CD4-positive, alpha-beta memory T cell (primary cell): ENCODE measurements around the gene COX10. TPM values are rescaled to one million over a fixed set of nuclear protein-coding genes. Genes with fewer than 3 reads are reported as not detected.
"Not testable (repeated sequence)": the region's sequence is repeated elsewhere in the genome, so short reads cannot be mapped to it uniquely, and the experiment has no call there.

Experiments
- CTCF ChIA-PET: fragments of 350-600 bp; sonication (Branson Sonifier 250); formaldehyde crosslinking; loops from one replicate; lab custom pipeline; 2021; ENCODE audit warnings: inconsistent platforms; ENCODE audit not compliant: partially characterized antibody; lab: Charles Lee
- POLR2A ChIA-PET: fragments of 350-600 bp; sonication (Branson Sonifier 250); formaldehyde crosslinking; loops from one replicate; lab custom pipeline; 2021; ENCODE audit not compliant: partially characterized antibody; lab: Charles Lee
- DNase-seq, 5 donors: peaks; one replicate each; pipeline versions ENCODE4 v3.0.0 to v3.0.0-alpha.2; 2020 to 2022; ENCODE audit warnings: mixed read lengths in 1 of 5
- H3K27ac ChIP-seq: one replicate; pipeline ENCODE4 v1.7.0; 2013; ENCODE audit warnings: low read depth, low read length
- H3K27me3 ChIP-seq: 2 replicates; pipeline ENCODE4 v1.7.0; 2013; ENCODE audit warnings: mild to moderate bottlenecking, low read length, moderate library complexity; ENCODE audit not compliant: insufficient read depth
- H3K36me3 ChIP-seq: 2 replicates; pipeline ENCODE4 v1.7.0; 2013; ENCODE audit warnings: mild to moderate bottlenecking, low read length, moderate library complexity; ENCODE audit not compliant: insufficient read depth
- H3K4me1 ChIP-seq: 2 replicates; pipeline ENCODE4 v1.7.0; 2013; ENCODE audit warnings: mild to moderate bottlenecking, low read length, moderate library complexity; ENCODE audit not compliant: insufficient read depth
- H3K4me3 ChIP-seq, 2 donors: one replicate each; pipeline ENCODE4 v1.7.0; 2013; ENCODE audit warnings: low read length in 2 of 2, mild to moderate bottlenecking in 1 of 2
- H3K9me3 ChIP-seq, 2 donors: one replicate each; pipeline ENCODE4 v1.7.0; 2013; ENCODE audit warnings: low read length in 2 of 2, control low read depth in 1 of 2; ENCODE audit not compliant: control insufficient read depth in 1 of 2
- H3K27ac Mint-ChIP-seq, 7 donors: one replicate each; pipeline ENCODE4 v1.8.0; 2020 to 2021; ENCODE audit warnings: mixed read lengths in 7 of 7, mild to moderate bottlenecking in 6 of 7, inconsistent platforms in 3 of 7, moderate library complexity in 3 of 7
- H3K27me3 Mint-ChIP-seq, 2 donors: one replicate each; pipeline ENCODE4 v1.8.0; 2020 to 2021; ENCODE audit warnings: mixed read lengths in 2 of 2
- H3K36me3 Mint-ChIP-seq, 2 donors: one replicate each; pipeline ENCODE4 v1.8.0; 2020 to 2021; ENCODE audit warnings: mixed read lengths in 2 of 2, inconsistent platforms in 1 of 2, mild to moderate bottlenecking in 1 of 2
- H3K4me1 Mint-ChIP-seq, 4 donors: one replicate each; pipeline ENCODE4 v1.8.0; 2020 to 2021; ENCODE audit warnings: mixed read lengths in 4 of 4, mild to moderate bottlenecking in 1 of 4
- H3K4me3 Mint-ChIP-seq, 8 donors: one replicate each; pipeline ENCODE4 v1.8.0; 2020 to 2021; ENCODE audit warnings: mixed read lengths in 8 of 8, mild to moderate bottlenecking in 7 of 8, moderate library complexity in 6 of 8, inconsistent platforms in 3 of 8
- H3K9me3 Mint-ChIP-seq, 8 donors: one replicate each; pipeline ENCODE4 v1.8.0; 2020 to 2021; ENCODE audit warnings: mixed read lengths in 8 of 8, mild to moderate bottlenecking in 5 of 8, inconsistent platforms in 3 of 8, moderate library complexity in 1 of 8
- intact Hi-C: fragments of 100-400 bp; cut with micrococcal nuclease; formaldehyde crosslinking; loops from one replicate; pipeline ENCODE4 v1.15.1; 2023
- polyA plus RNA-seq, 2 donors: library from polyadenylated mRNA; unstranded; fragments of 300-500 nt; fragmentation: Illumina TruSeq; gene quantifications; one replicate each; pipeline ENCODE4 v1.2.3, GENCODE V29; 2021
- total RNA-seq, 2 experiments: library from RNA; stranded (reverse); gene quantifications; one replicate each; pipeline ENCODE4 v1.2.3, GENCODE V29; 2021

Gene COX10
- total RNA-seq = 10 to 100 TPM; 16.9 to 17.6 TPM
- polyA plus RNA-seq = 10 to 100 TPM; 23.2 to 34.8 TPM

DNA sequence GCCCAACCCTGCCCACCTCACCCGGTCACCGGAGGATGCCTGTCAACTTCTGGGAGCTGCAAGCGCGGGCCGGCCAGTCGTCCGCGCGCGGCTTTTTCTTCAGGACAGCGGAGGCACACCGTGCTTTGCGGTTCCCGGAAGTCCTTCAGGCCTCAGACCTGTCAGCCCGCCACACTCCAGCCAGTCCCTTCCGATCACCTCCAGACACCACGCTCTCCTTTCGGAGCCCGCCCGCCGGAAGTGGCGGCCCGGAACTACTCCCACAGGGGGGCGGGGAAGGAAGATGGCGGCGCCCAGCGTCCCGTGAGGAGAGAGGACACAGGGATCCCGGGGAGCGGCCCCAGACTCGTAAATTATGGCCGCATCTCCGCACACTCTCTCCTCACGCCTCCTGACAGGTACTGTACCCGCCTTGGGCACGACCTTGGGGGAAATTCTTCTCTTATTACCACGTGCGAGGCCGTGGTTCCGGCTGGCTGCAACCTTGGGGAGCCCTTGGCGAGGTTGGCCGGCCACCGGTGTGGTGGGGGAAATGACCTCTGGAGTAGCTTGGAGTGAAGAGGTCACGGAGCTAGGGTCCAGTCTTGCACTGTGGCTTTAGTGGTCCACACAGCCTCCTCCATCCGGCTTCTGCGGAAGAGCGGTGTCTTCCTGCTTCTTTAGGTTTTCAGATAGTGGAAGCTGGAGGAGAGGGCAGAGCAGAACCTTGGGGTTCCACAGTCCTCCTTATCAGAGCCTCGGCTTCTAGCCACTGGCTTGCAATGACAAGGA, at the start of gene COX10:
Gene COX10 (plus strand): TSS at position 254 of the 771 bp plus-strand sequence. CDS start 102 bp downstream, at position 356.
- H3K4me1 Mint-ChIP-seq = peaks cover 34 to 59% (median 46%) of the 10 kb centered on the region in 4 donors
- no peaks in the 10 kb centered on the region for H3K27me3 Mint-ChIP-seq
- H3K36me3 ChIP-seq = no peaks in the 10 kb centered on the region
- H3K27ac ChIP-seq = peak within 1 kb of the TSS; percentile 71
- H3K9me3 ChIP-seq = no peaks in the 10 kb centered on the region
- no peaks in the 10 kb centered on the region for H3K9me3 Mint-ChIP-seq
- peak within 1 kb of the TSS; percentile 89 to 95 (median 95) for H3K27ac Mint-ChIP-seq
- peak within 1 kb of the TSS; percentile 93 to 96 (median 95) for H3K4me3 Mint-ChIP-seq
- no peaks in the 10 kb centered on the region for H3K27me3 ChIP-seq
- DNase-seq = peak; percentile 75 to 86 (median 78)
- H3K36me3 Mint-ChIP-seq = peaks cover 13 to 31% of the 10 kb centered on the region in 2 donors
- ChIA-PET CTCF (interaction anchor here (1.0 to 4.7 kb wide), 4 partner anchors 14 to 472 kb away, joined by 3 to 25 read pairs (median 4); partner anchors contain the start of gene HS3ST3B1), POLR2A (interaction anchor here (0.8 to 6.0 kb wide), 8 partner anchors 127 to 232 kb away, joined by 3 to 46 read pairs (median 6); partner anchors contain the start of gene HS3ST3B1)
- peaks cover 30% of the 10 kb centered on the region for H3K4me1 ChIP-seq
- intact Hi-C loops = loop anchor here (1.0 to 10.0 kb wide), 3 partner anchors 132 to 475 kb away; no protein-coding TSS in a partner anchor
- H3K4me3 ChIP-seq = peak within 1 kb of the TSS; percentile 96 to 98

DNA sequence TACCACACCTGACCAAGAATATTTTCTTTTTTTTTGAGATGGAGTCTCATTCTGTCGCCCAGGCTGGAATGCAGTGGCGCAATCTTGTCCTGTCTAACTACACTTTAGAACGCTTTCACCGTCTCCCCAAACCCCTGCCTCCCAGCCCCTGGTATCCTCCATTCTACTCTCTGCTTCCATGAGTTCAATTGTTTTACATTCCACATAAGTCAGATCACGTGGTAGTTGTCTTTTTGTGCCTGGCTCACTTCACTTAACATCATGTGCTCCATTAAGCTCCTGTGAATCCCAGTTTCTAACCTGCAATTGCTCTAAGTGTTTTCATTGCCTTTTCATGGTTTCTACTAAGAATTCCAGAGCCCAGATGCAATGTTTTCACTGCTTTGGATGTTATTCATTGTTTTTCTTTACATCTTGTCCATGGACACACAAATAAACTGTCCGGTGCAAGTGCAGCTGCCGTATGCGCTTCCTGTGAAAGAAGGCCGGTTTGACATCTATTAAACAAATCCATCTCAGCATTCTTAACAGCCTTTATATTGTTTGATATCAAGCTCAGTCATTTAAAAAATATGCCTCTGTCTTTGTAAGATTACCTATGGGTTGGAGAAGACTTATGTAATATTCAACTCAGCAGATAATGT, 47.5 kb upstream of the COX10 start:
- H3K27ac Mint-ChIP-seq, POLR2A ChIA-PET, H3K4me3 Mint-ChIP-seq, intact Hi-C loops, H3K27me3 ChIP-seq, H3K36me3 Mint-ChIP-seq, H3K4me1 ChIP-seq, H3K36me3 ChIP-seq, H3K4me3 ChIP-seq, H3K27ac ChIP-seq, DNase-seq, H3K27me3 Mint-ChIP-seq, H3K9me3 ChIP-seq, H3K9me3 Mint-ChIP-seq, CTCF ChIA-PET: not testable (repeated sequence)
- peaks cover 7 to 28% (median 15%) of the 10 kb centered on the region in 4 donors for H3K4me1 Mint-ChIP-seq

GRCh38 chr17:14029755-14030154, 39.5 kb upstream of the COX10 start:
- intact Hi-C loops, H3K4me3 ChIP-seq, H3K36me3 ChIP-seq, H3K27ac Mint-ChIP-seq, H3K27me3 ChIP-seq, H3K27me3 Mint-ChIP-seq, CTCF ChIA-PET, H3K4me1 ChIP-seq, H3K9me3 Mint-ChIP-seq, H3K4me1 Mint-ChIP-seq, H3K4me3 Mint-ChIP-seq, H3K27ac ChIP-seq, DNase-seq, POLR2A ChIA-PET, H3K9me3 ChIP-seq: not testable (repeated sequence)
- H3K36me3 Mint-ChIP-seq = peaks cover 34 to 40% of the 10 kb centered on the region in 2 donors

- no peak overlapping the region for H3K27ac ChIP-seq
- intact Hi-C loops = no loop called here
- H3K36me3 Mint-ChIP-seq = peaks cover 35 to 53% of the 10 kb centered on the region in 2 donors
- no peak overlapping the region for H3K27ac Mint-ChIP-seq
- ChIA-PET POLR2A (interaction anchor here (0.6 kb wide), 1 partner anchor 272 kb away, joined by 3 read pairs; no protein-coding TSS in a partner anchor), CTCF (no interaction called here)
- H3K4me3 Mint-ChIP-seq = no peak overlapping the region
- peaks cover under 1% of the 10 kb centered on the region for H3K4me1 ChIP-seq
- H3K9me3 Mint-ChIP-seq = peaks cover 0 to 3% (median 0%) of the 10 kb centered on the region in 8 donors
- no peaks in the 10 kb centered on the region for H3K27me3 ChIP-seq
- no peak overlapping the region for H3K4me3 ChIP-seq
- H3K4me1 Mint-ChIP-seq = peaks cover 5 to 20% (median 6%) of the 10 kb centered on the region in 4 donors
- no peak for DNase-seq
- no peaks in the 10 kb centered on the region for H3K27me3 Mint-ChIP-seq
- peaks cover 7% of the 10 kb centered on the region for H3K36me3 ChIP-seq
- no peaks in the 10 kb centered on the region for H3K9me3 ChIP-seq
These were observed 37.1 kb upstream of the COX10 start for GRCh38 chr17:14032234-14032633.

GRCh38 chr17:14033166-14033565, 36.1 kb upstream of the COX10 start:
- no peaks in the 10 kb centered on the region for H3K27me3 ChIP-seq
- H3K4me3 ChIP-seq = no peak overlapping the region
- no peak for DNase-seq
- H3K4me1 ChIP-seq = peaks cover 10% of the 10 kb centered on the region
- H3K4me1 Mint-ChIP-seq = peaks cover 11 to 27% (median 13%) of the 10 kb centered on the region in 4 donors
- H3K9me3 Mint-ChIP-seq = peaks cover 0 to 3% (median 0%) of the 10 kb centered on the region in 8 donors
- no peaks in the 10 kb centered on the region for H3K27me3 Mint-ChIP-seq
- intact Hi-C loops = no loop called here
- H3K4me3 Mint-ChIP-seq = no peak overlapping the region
- peaks cover 7% of the 10 kb centered on the region for H3K36me3 ChIP-seq
- no peaks in the 10 kb centered on the region for H3K9me3 ChIP-seq
- no peak overlapping the region for H3K27ac ChIP-seq
- ChIA-PET POLR2A (no interaction called here), CTCF (interaction anchor here (0.6 to 1.6 kb wide), 2 partner anchors 9 to 11 kb away, joined by 3 read pairs; no protein-coding TSS in a partner anchor)
- H3K27ac Mint-ChIP-seq = peak overlapping the region in 2 of 7 donors; percentile 23 to 32
- H3K36me3 Mint-ChIP-seq = peaks cover 34 to 52% of the 10 kb centered on the region in 2 donors

- no peak for DNase-seq
- Mint-ChIP-seq H3K36me3 (peaks cover 24 to 36% of the 10 kb centered on the region in 2 donors), H3K4me1 (peaks cover 21 to 41% (median 27%) of the 10 kb centered on the region in 4 donors), H3K27me3 (no peaks in the 10 kb centered on the region), H3K4me3 (no peak overlapping the region), H3K27ac (peak overlapping the region in 3 of 7 donors; percentile 2 to 70 (median 48)), H3K9me3 (peaks cover 0 to 3% (median 0%) of the 10 kb centered on the region in 8 donors)
- Histone ChIP-seq H3K4me3 (no peak overlapping the region), H3K27me3 (no peaks in the 10 kb centered on the region), H3K36me3 (peaks cover 7% of the 10 kb centered on the region), H3K27ac (no peak overlapping the region), H3K9me3 (no peaks in the 10 kb centered on the region), H3K4me1 (peaks cover 14% of the 10 kb centered on the region)
- intact Hi-C loops = no loop called here
- ChIA-PET POLR2A (no interaction called here), CTCF (interaction anchor here (1.2 kb wide), 1 partner anchor 264 kb away, joined by 3 read pairs; no protein-coding TSS in a partner anchor)
These were observed 31.9 kb upstream of the COX10 start for GRCh38 chr17:14037453-14037852.

GRCh38 chr17:14038206-14038605, 31.1 kb upstream of the COX10 start:
- intact Hi-C loops = no loop called here
- Mint-ChIP-seq H3K9me3 (peaks cover 0 to 3% (median 0%) of the 10 kb centered on the region in 8 donors), H3K27me3 (no peaks in the 10 kb centered on the region), H3K27ac (peak overlapping the region in 4 of 7 donors; percentile 17 to 89 (median 38)), H3K4me1 (peaks cover 21 to 41% (median 27%) of the 10 kb centered on the region in 4 donors), H3K36me3 (peaks cover 18 to 35% of the 10 kb centered on the region in 2 donors), H3K4me3 (no peak overlapping the region)
- no peak overlapping the region for H3K4me3 ChIP-seq
- H3K4me1 ChIP-seq = peaks cover 14% of the 10 kb centered on the region
- peaks cover 7% of the 10 kb centered on the region for H3K36me3 ChIP-seq
- H3K9me3 ChIP-seq = no peaks in the 10 kb centered on the region
- ChIA-PET CTCF (interaction anchor here (1.2 kb wide), 1 partner anchor 264 kb away, joined by 3 read pairs; no protein-coding TSS in a partner anchor), POLR2A (no interaction called here)
- H3K27ac ChIP-seq = no peak overlapping the region
- DNase-seq = no peak
- no peaks in the 10 kb centered on the region for H3K27me3 ChIP-seq
